Measurements from ENCODE around the gene TMEM266.

TMEM266 gene

DNA sequence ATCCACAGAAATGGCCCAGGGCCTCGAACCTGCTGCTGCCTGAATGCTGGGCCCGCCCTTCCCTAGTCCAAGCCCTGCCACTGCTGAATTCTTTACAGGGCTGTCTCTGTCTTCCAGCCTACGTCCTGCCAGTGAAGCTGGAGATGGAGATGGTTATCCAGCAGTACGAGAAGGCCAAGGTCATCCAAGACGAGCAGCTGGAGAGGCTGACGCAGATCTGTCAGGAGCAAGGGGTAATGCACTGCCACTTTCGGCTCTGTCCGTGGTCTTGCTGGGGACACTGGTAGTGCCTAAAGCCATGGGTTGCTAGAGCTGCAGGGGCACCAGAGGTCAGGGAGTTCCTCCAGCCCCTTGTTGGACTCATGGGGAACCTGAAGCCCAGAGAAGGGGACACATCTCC lies 115.7 kb downstream of the TMEM266 start:
- DNase-seq (ENCODE audit: extremely low read depth, insufficient read length): no peak
- Histone ChIP-seq H3K4me3 (replicated peaks; ENCODE audit: low read depth, low read length) (no peak overlapping the region), H3K27me3 (replicated peaks; ENCODE audit: control insufficient read depth, insufficient read depth, low read length) (no peaks in the 10 kb centered on the region), H3K36me3 (ENCODE audit: control insufficient read depth, insufficient read depth, low read length) (no peaks in the 10 kb centered on the region)
- TF ChIP-seq, protein P1, sequence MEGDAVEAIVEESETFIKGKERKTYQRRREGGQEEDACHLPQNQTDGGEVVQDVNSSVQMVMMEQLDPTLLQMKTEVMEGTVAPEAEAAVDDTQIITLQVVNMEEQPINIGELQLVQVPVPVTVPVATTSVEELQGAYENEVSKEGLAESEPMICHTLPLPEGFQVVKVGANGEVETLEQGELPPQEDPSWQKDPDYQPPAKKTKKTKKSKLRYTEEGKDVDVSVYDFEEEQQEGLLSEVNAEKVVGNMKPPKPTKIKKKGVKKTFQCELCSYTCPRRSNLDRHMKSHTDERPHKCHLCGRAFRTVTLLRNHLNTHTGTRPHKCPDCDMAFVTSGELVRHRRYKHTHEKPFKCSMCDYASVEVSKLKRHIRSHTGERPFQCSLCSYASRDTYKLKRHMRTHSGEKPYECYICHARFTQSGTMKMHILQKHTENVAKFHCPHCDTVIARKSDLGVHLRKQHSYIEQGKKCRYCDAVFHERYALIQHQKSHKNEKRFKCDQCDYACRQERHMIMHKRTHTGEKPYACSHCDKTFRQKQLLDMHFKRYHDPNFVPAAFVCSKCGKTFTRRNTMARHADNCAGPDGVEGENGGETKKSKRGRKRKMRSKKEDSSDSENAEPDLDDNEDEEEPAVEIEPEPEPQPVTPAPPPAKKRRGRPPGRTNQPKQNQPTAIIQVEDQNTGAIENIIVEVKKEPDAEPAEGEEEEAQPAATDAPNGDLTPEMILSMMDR (IDR thresholded peaks at IDR 0.05; ENCODE audit: insufficient read depth, low read length, poor library complexity, severe bottlenecking): no peak

DNA sequence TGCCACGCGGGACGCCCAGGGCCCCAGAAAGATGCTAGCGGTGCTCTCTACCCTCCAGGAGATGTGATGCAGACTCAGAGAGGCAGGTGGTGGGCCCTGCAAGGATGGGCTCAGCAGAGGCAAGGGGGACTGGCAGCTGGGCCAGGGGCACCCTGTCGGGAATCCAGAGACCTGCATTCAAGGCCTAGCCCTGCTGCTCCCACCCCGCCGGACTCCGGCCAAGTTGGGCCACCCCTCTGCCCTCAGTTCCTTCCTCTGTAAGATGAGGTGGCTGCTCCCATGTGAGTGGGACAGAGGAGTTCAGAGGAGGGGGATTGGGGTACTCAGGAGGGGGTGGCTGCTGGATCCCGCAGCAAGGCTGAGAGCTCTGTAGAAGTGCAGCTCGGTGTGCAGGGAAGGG lies 116.3 kb downstream of the TMEM266 start:
- H3K36me3 ChIP-seq (ENCODE audit: control insufficient read depth, insufficient read depth, low read length): no peaks in the 10 kb centered on the region
- no peak overlapping the region for H3K4me3 ChIP-seq (replicated peaks; ENCODE audit: low read depth, low read length)
- no peak for DNase-seq (ENCODE audit: extremely low read depth, insufficient read length)
- no peaks in the 10 kb centered on the region for H3K27me3 ChIP-seq (replicated peaks; ENCODE audit: control insufficient read depth, insufficient read depth, low read length)
- TF ChIP-seq, protein P1 (IDR thresholded peaks at IDR 0.05; ENCODE audit: insufficient read depth, low read length, poor library complexity, severe bottlenecking): no peak

DNA sequence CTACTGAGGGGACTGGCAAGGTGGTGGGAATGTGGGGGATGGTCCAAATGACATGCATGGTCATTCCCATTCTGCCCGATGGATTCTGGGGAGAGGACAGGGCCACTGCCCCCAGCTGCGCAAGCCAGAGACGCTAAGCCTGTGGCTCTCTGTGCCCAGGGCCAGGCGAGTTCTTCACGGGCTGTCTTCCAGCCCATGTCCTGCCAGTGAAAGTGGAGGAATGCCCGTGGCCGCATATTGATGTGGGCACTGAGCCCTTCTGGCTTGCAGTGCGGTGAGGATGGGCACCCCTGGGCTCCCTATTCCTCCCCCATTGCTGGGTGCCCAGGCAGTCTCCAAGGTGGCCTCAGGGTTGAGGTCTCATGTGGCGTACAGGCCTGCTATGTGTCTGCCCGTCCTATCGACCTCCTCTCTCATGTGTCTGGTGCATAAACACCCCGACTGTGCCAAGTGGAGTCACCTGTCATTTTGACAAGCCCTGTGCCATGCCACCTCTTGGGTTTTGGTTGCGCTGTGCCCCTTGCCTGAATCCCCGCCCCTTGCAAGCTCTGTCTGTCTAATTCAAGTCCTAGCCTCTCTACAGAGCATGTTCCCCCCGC lies 116.8 kb downstream of the TMEM266 start:
- Histone ChIP-seq H3K4me3 (replicated peaks; ENCODE audit: low read depth, low read length) (no peak overlapping the region), H3K36me3 (ENCODE audit: control insufficient read depth, insufficient read depth, low read length) (no peaks in the 10 kb centered on the region), H3K27me3 (replicated peaks; ENCODE audit: control insufficient read depth, insufficient read depth, low read length) (no peaks in the 10 kb centered on the region)
- TF ChIP-seq, protein P1 (IDR thresholded peaks at IDR 0.05; ENCODE audit: insufficient read depth, low read length, poor library complexity, severe bottlenecking): no peak
- DNase-seq (ENCODE audit: extremely low read depth, insufficient read length): no peak

DNA sequence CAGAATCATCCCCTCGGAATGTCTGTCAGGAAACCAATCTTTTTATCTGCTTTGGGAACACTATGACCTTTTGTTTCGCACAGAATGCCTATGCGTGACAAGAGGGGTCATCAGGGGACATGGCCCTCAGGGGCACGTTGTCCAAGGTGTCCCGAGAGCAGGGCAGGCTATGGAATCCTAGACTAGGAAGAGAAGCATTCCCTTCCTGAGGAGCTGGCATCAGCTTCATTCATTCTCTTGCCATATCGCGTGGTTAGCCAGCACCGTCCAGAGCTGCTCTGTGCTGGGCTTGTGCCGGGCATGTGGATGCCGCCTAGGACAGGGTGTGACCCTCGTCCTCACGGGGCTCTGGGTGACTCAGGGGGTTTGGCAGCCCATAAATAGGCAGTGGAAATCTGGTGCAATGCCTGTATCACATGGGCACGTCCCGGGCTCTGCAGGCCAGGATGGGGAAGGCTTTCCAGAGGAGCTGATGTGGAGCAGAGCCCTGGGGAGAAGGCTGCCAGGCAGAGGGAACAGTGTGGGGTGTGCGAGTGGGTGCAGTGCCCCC lies 117.8 kb downstream of the TMEM266 start:
- TF ChIP-seq, protein P1 (IDR thresholded peaks at IDR 0.05; ENCODE audit: insufficient read depth, low read length, poor library complexity, severe bottlenecking): no peak
- no peak for DNase-seq (ENCODE audit: extremely low read depth, insufficient read length)
- Histone ChIP-seq H3K27me3 (replicated peaks; ENCODE audit: control insufficient read depth, insufficient read depth, low read length) (no peaks in the 10 kb centered on the region), H3K36me3 (ENCODE audit: control insufficient read depth, insufficient read depth, low read length) (no peaks in the 10 kb centered on the region), H3K4me3 (replicated peaks; ENCODE audit: low read depth, low read length) (no peak overlapping the region)

DNA sequence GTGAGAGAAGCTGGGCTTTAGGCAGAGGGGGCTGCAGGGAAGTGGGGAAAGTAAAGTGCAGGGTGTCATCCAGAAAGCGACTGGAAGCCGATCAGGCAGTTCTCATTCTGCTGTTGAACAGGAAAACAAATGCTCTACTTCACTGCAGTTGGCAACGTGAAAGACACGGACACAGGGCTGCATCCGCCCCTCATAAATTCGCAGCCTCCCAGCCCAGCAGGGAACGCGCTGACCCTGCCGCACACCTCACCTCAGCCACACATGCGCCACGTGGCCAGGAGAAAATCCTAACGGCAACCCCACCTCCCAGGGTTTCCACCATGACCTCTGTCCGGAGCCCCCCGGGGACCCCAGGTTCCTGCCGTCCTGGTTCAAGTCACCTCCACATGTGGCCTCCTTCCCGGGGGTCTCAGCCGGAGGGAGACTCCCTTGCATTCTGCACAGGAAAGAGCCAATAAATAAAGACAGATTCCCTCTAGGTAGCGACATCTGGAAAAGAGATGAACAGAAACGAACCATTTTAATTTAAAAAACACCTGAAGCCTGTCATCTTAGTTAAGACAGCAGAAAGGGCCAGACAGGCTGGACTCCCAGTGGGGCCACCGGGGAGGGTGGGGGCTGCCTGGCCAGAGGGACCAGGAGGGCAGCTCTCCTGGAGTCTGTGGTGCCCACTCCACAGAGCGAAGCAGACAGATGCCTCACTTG lies 118.7 kb downstream of the TMEM266 start:
- no peak overlapping the region for H3K4me3 ChIP-seq (replicated peaks; ENCODE audit: low read depth, low read length)
- TF ChIP-seq, protein P1 (IDR thresholded peaks at IDR 0.05; ENCODE audit: insufficient read depth, low read length, poor library complexity, severe bottlenecking): no peak
- no peak for DNase-seq (ENCODE audit: extremely low read depth, insufficient read length)
- H3K36me3 ChIP-seq (ENCODE audit: control insufficient read depth, insufficient read depth, low read length): no peaks in the 10 kb centered on the region
- H3K27me3 ChIP-seq (replicated peaks; ENCODE audit: control insufficient read depth, insufficient read depth, low read length): no peaks in the 10 kb centered on the region
